Activated T-helper 9 cell treated with anti-CD3 and anti-CD28 coated beads, Interleukin-2, amount 50 U/mL, for 16 hours (primary cell): ENCODE results near the gene TBC1D3B.
"Not testable (repeated sequence)": the region's sequence is repeated elsewhere in the genome, so short reads cannot be mapped to it uniquely, and the experiment has no call there.

Experiments used
- DNase-seq: peaks from one replicate; pipeline ENCODE4 v3.0.0-alpha.2; 2020; ENCODE audit warnings: low read depth

Gene TBC1D3B

DNA sequence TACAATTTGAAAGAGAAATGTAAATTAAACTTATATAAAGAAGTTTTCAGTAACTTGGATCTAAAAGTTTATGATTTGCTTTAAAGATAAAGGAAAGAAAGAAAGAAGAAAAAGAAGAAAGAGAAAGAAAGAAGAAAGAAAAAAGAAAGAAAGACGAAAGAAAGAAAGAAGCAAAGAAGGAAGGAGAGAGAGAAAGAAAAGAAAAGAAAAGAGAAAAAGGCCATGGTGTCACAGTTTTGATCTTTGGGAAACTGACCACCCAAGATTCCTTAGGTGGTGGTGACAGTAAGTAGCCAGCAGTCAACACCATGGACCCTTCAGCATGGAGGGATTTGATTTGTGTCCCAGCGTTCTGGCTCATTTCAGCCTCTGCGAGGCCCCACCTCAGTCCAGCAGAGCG, 24.7 kb upstream of the TBC1D3B start:
- DNase-seq = not testable (repeated sequence)

DNA sequence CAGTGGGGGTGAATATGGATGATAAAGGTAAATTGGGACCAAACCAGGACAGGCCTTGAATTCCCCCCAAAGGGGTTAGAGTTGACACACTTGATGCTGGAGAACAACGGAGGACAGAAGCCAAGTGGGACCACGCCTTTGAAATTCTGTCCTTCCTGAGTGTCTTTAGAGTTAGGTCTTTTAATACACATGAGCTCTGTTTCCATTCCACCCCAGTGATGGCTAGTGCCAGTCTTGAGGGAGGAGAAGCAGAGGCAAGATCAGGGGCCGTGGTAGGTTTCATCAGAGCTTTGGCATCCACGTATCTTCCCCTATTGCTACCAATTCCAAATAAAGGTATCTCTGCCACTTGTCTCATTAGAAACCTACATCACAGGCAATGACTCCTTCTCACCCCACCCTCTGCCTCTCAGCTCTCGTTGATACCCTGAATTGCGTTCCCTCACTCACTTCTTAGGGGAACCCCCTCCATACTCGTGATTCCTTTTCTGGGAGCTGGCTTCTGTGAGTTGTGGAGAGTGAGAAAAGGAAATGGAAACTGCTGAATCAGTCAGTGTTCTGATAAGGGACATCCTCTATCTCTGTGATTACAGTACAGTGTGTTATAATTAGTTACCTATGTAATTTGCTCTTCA, 22.5 kb upstream of the TBC1D3B start:
- no peak for DNase-seq

DNA sequence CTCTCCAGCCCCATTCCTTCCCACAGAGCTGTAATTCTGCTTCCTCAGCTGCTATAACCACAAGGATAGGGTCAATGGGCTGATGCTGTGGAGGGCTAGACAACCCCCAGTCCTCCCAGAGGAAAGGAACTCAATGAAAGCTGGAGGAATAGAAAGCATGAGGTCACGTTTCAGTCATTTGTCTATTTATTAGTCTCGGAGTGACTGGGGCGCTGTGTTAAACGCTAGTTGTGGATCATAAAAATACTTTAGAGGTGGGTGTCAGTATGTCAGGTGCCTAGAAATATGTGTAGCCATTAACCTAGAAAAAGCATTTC, 20.9 kb upstream of the TBC1D3B start:
- no peak for DNase-seq

DNA sequence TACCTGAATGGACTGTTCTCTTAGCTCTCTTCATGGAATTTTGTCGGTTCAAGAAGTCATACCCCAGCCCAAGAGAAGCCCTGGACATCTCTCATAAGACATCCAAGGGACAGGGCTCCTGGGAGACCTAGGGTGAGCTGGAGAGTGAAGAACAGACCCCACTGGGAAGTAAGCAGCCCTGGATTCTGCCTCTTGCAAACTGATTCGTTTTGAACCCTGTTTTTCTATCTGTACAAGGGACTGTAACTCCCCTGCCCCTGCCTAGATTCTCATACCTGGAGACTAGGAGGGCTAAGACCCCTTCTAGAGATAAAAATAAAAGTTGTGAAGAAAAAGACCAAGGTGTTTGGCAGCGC, 19.7 kb upstream of the TBC1D3B start:
- no peak for DNase-seq

DNA sequence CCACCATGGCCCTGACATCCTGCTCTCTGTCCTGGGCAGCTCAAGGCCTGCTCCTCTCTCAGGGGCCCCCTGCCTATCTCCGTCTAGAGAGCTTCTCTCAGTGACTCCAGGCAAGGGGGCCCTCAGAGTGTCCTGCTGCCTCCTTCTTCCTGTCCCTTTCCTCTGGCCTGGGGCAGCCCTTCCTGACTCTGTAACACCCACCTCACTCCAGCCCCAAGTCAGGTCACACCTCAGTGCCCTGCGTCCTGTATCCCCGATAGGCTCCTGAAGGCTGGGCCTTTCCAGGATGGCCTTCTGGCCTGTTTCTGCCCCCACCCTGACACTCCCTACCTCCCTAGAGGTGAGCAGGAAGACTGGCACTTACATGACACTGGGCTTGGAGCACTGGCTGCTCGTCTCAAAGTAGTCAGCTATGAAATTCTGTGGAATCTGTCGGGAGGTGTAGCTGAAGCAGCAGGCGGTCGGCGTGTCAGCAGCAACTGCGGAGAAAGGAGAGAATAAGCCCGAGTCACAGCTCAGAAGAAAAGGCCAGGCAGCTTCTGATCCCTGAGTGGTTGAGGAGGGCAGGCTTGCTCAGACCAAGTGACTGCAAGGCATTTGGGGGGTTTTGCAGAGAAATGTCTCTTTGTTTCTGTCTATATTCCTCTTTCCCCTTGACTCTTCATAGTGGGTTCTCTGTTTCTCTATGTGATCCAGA, 19.1 kb upstream of the TBC1D3B start:
- DNase-seq = no peak

DNA sequence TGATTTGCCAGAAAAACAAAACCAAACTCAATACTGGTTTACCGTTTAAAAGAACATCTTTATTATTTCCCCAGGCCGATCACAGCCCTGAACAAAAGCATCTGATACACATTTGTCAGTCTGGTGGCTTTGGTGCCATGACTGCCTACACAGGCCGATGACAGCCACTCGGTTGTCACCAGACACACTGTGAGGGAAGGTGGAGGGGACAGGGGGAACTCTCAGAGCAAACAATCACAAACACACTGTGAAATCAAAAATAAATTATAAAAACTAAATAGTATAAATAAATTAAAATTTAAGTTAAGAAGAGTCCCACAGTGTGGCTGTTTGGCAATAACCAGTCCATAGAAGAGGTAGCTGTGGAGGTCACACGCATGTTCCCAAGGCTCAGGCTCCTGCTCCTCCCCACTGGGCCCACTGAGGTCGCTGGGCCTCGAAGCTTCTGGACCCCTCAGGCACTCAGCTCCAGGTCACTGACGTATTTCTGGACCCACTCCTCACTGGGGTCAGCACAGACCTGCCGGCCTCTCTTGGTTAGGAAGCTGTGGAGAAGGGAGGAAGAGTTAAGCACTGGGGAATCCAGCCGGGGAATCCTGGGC, 18.5 kb upstream of the TBC1D3B start:
- DNase-seq = not testable (repeated sequence)

DNA sequence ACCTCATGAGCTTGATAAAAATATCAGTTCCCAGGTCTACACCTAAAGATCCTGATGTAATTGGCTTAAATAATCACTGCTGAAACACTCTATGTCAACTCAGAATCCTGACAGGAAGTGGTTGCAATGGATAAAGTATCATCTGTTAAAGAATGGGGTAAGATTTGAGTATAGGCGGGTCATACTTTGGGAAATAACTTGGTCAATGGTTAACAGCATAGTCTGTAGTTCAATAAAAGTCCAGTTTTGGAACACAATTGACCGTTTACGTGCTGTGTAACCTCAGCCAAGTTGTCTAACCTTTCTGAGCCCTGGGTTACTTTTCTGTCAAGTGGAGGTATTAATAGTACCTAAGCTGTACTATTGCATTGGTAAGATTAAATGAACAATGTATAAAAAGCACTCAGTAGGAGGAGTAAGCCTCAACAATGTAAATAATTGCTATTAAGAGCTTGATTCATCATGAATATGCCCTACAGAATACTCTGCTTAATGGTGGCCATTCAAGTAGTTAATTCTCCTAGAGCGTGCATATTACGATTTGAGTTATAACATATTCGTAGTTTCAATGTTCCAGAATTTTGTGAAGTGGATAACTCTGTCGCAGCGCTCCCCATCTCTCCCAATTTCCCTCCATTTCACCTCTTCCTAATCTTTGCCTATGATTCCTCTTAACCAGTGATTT, 17.9 kb upstream of the TBC1D3B start:
- DNase-seq = not testable (repeated sequence)

DNA sequence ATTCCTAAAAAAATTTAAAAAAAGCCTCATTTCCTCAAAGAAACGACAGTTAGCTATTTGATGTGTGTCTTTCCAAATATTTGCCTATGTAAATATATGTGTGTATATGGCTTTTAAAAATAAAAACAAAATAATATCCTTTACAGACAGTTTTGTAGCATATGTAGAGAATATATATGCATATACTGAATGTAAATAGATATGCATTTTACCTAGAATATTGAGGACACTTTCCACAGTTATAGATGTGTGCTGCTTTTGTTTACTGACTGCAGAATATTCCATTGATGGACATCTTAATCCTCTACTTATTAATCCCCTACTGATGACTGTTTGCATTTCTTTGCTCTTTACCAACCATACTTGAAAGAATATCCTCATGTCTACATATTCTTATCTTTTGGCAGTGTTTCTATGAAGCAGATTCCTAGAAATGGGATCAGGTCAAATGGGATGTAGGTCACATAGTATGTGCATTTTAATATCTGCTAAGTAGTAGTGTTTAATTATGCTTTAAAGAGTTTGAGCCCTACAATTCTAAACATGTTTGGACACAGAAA, 16.9 kb upstream of the TBC1D3B start:
- no peak for DNase-seq

DNA sequence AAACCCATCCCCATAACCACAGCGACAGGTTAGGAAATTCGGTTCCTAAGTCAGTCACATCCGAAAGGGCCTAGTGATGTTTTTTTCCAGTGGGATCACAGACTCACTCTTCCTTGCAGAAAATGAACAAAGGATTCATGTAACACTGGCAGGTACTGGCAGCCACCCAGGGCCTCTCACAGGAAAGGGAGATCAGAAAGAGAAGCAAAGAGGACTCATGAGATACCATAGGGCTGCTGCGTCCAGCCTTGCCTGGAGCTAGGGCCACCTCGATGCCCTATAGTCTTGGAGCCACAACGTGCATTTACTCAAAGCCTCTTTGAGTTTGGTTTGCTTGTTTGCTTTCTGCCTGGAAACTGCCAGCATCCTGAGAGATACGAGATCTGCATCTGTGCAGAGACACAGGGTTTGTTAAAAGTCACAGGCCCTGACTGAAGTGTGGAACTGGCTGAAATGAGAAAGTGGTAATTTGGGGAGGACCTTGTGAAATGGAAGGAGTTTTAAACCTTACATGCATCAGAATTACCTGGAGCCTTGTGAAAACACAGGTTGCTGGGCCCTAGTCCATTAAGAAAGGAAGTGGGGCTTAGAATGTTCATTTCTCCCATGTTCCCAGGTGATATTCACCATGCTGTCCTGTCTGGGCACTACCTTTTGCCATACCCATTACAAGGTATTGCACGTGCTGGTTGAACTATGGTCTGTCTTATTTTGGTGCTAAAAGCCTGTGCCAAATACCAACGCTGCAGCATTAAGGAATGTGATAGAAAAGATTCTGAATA, 14.3 kb upstream of the TBC1D3B start:
- DNase-seq = not testable (repeated sequence)

DNA sequence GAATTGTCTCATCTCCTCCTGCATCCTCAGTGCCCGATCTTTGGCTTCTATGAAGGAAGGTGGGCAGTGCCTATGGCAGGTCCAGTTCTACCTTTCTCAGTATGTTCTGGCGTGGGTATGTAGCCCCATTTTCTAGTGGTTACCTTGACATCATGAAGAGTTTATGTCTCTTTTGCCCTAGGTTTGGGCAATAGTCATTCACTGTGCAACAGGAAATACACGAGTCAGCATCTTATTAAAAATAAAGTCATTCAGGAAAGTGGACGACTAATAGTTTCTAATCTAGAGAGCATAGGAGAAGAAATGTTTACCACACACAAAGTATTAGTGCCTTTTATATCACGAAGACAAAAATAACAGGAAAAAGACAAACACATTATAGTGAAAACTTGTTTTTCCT, 13.6 kb upstream of the TBC1D3B start:
- DNase-seq = not testable (repeated sequence)

DNA sequence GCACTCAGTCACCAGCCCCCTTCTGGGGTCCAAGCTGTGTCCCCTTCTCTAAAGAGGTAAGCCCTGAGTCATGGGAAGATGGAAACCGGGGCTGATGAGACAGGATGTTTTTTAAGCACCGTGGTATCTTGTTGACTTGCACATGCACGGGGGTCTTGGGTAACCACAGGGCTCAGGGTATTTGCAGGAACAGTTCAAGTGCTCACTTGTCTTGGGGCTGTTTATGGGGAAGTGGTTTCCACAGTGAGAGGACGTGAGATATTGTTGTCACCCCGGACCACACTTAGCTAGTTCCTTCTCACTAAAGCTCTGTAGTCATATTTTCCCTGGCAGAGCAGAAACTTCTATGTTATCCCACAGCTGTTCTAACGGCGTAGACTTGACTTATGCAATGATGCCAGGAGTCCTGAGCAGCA, 12.5 kb upstream of the TBC1D3B start:
- no peak for DNase-seq

DNA sequence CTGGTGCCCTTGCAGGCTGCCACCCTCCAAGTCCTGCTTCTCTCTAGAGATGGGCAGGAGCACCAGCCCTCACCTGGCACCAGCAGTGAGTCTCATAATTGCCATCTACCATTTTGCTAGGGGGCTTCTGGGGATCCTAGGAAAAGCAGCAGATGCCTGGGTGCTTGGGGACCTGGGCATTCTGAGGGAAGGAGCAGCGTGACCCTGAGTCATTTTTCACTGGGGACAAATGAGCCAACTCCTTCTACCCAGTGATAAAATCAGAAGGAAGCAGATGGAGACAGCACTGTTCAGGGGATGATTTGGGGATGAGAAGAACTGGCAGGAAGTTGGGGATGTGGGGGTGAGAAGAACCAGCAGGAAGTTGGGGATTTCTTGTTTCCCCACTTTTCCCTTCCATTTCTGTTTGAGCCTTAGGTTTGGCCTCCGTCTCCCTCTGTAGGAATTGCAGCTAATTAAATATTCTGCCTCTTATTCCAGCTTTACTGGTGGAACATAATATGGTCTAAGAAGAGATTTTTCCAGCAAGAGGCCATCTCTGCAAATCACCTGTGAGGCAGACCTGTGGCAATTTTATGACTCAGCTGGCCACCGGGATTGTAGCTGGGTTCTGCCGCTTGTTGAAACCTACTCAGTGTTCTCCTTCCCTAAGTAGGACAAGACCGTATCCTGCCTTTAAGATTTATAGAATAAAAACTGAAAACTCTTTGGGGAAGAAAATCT, 11.7 kb upstream of the TBC1D3B start:
- not testable (repeated sequence) for DNase-seq

DNA sequence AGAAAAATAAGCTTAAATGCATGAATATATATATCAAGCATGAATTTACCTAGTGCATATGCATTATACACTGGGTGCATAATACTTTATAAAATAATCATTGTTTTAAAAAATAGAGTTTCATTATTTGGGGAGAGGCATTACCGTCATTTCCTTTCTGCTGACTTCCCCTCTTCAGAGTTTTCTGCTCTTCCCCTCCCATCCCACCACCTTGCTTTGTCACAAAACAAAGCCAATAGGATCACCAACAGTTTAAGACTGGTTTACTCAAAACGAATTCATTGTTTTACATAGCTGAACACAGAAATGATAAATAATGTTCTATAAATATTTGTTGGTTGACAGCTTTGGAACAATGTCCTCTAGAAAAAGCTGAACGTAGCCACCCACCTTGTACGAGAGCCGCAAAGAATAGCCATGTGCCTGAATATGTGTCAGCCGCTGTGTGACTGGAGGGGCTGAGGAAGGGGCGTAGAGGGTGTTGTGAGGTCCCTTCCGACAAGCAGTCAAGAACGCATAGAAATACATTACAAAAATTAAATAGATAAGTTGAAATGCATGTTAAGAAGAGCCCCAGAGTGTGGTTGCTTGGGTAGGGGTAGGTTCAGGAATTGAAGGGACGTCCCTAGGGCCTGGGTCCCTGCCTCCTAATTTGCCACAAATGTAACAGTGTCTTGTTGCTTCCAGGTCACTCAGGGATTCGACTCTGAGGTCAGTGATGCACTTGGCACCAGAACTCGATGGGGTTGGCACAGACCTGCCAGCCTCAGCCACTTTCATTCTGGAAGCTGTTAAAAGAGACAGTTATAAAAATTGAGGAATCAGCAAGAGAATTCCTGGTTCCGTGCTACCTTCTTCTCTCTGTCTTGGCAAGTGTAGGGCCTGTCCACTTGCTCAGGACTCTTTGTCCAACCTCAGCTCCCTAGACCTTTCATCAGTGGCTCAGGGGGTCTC, 10.7 kb upstream of the TBC1D3B start:
- not testable (repeated sequence) for DNase-seq

DNA sequence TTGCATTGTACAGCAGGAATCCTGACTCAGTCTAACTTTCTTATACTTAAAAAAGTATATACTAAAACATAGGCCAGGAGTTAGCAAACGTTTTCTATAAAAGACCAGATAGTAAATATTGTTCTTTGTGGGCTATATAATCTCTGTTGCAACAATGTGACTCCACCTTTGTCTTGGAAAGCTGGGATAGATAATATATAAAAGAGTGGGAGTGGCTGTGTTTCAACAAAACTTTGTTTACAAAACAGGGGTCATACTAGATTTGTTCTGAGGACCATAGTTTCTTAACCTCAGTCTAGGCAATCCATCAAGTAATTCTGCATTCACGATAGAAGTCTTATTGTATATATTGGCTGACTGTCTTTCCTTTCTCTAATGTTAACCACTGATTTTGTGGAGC, 9.0 kb upstream of the TBC1D3B start:
- DNase-seq = no peak

DNA sequence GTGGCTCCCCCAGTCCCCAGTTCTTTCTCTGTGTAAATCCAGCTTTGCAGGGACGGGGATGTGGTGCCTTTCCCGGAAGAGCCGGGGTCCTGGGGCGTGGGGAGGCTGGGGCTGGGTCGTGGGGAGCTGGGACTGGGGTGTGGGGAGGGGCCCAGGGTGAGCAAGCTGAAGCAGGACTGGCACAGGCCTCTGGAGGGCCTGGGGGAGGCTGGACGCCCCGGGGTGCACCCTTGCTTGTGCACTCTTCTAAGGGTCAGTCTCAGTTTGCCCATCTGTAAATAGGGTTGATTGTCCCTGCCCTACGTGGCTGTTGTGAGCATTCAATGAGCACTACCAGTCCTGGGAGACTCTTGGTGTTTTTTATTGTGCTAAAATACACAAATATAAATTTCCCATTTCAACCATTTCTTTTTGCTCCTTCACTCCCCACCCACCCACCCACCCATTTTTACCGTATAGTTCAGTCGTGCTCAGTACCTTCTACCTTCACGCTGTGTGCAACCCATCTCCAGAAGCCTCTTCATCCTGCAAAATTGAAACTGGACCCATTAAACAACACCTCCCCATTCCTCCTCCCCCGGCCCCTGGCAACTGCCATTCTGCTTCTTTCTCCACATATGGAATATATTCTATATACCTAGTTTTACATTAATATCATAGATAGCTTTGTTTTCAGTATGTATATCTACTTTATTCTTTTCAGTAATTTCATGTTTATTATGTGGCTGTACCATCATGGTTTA, 7.8 kb upstream of the TBC1D3B start:
- DNase-seq = no peak

DNA sequence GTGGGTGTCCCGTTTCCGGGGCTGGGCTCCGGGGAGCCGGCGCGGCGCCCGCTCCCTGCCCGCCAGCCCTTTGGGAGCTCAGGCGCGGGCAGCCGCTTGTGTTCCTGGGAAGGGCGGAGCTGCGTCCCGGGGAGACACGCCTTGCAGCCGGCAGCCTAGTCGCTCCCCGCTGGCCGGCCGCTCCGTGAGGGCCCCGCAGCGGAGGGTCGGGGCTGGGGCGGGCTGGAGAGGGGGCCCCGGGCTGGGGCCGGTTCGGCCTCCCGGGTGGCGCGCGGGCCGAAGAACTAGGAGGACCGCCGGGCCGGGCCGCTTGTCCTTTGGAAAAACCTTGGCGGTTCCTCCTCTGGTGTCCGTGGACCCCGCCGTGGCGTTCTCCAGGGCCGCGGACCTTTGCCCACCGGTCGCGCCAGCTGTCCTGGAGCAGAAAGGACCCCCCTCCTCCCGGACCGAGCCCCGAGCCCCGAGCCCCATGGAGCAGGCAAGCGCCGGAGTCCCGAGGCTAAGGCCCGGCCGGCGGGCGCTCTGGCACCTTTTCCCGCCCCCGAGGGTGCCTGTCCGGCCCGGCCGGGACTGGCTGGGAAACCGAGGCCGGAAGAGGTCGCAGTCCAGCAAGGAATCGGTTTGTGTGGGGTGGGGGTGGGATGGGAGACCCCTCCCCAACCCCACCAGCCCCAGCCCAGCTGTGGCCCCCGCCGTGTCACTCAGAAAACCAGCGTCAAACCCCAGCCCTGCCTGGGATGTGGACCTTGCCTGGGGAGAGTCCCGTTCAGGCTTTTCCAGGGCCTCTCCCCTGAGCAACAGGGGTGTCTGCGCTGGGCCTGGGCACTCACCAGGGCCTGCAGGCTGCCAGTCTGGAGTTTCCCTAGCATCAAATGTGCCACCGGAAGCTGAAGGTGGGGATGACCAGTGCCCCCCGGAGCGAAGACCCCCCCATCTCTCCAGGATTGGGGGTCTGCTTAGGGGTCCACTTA, 6.8 kb upstream of the TBC1D3B start:
- DNase-seq = no peak

DNA sequence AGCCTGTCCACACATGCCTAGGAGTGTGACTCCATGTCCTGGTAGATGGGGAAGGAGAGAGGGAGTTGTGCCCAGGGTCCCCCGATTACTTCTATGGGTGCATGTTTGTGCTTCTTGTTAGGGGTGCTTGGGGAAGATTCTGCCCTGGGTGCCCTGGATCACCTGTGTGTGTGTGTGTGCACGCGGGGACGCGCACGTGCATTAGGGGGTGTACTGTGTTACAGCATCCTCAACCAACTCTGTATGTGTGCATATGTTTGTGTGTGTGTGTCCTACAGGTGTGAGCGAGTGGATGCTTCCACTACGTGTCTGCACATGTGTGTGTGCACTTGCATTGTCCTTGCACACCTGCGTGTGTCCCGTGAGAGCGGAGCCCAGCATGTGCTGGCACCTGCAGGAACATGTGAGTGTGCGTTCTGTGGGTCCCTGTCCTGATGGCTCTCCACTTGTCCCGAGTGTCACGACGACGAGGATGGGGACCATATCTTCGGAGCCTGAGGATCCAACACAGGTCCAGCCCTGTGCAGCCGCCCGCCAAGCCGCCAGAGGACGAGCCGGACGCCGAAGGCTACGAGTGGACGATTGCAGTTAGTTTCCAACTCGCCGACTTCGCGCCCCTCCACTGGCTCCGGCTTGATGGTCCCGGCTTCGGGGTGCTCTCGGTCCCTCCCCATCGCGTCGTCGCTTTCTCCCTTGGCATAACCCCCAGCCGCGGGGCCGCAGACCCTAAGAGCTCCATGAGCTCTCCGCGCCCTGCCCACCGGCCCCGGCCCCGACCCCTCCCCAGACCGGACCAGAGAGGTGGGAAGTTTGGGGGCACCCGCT, 6.0 kb upstream of the TBC1D3B start:
- DNase-seq = no peak
